DMS 273 (cell line): ENCODE results near the gene AKNA.

Experiments used
- DNase-seq: peaks from one replicate; lab custom pipeline; 2025; ENCODE audit not compliant: unreplicated experiment; lab: John Stamatoyannopoulos, UW

The AKNA gene, protein sequence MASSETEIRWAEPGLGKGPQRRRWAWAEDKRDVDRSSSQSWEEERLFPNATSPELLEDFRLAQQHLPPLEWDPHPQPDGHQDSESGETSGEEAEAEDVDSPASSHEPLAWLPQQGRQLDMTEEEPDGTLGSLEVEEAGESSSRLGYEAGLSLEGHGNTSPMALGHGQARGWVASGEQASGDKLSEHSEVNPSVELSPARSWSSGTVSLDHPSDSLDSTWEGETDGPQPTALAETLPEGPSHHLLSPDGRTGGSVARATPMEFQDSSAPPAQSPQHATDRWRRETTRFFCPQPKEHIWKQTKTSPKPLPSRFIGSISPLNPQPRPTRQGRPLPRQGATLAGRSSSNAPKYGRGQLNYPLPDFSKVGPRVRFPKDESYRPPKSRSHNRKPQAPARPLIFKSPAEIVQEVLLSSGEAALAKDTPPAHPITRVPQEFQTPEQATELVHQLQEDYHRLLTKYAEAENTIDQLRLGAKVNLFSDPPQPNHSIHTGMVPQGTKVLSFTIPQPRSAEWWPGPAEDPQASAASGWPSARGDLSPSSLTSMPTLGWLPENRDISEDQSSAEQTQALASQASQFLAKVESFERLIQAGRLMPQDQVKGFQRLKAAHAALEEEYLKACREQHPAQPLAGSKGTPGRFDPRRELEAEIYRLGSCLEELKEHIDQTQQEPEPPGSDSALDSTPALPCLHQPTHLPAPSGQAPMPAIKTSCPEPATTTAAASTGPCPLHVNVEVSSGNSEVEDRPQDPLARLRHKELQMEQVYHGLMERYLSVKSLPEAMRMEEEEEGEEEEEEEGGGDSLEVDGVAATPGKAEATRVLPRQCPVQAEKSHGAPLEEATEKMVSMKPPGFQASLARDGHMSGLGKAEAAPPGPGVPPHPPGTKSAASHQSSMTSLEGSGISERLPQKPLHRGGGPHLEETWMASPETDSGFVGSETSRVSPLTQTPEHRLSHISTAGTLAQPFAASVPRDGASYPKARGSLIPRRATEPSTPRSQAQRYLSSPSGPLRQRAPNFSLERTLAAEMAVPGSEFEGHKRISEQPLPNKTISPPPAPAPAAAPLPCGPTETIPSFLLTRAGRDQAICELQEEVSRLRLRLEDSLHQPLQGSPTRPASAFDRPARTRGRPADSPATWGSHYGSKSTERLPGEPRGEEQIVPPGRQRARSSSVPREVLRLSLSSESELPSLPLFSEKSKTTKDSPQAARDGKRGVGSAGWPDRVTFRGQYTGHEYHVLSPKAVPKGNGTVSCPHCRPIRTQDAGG (N-terminal part only)

DNA sequence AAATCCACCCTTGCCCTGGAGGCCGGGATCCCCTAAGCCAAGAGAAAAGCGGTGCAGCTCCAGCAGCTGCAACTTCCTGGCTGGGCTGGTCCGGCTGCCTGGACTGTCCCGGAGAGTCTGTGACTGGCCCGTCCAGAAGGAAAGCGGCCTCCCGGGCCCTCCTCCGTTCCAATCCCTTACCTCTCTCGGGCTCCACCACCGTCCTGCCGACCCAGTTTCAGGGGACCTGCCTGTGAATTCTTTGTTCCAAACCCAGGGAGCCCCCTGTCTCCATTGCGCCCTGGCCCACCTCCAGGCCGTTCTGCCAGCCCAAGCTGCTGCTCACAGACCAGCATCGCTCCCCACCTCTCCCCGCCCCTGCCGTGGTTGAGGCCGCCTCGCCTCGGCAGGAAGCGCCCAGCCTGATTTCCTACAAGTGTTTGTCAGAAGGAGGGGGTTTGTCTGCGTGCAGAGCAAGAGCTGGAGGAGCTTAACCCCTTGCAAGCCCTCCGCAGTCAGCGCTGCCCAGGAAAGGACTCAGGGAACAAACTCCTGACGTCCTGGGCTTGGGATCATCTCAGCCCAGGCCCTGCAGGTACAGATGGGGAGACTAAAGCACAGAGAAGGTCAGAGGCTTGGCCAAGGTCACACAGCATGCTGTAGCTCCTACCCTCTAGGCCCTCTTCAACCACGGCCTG is at the start of gene AKNA:
Gene AKNA (minus strand): TSS at position 303 of the 677 bp plus-strand sequence. CDS start 6,649 bp downstream, outside the sequence.
- no peak for DNase-seq

DNA sequence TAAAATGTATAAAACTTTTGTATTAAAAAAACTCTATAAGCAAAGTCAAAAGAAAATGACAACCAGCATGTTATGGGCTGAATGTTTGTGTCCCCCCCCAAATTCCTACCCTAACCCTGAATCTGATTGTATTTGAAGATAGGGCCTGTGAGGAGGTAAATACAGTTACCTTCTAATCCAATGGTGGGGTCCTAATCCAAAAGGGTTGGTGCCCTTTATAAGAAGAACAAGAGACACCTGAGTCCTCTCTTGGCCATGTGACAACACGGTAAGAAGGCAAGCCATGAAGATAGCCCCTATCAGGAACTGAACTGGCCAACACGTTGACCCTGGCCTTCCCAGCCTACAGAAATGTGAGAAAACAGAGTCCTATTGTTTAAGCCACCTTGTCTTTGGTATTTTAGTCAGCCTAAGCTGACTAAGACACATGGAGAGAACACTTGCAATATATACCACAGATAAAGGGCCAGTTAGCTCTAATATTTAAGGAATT is 49.7 kb upstream of the AKNA start:
- no peak for DNase-seq

DNA sequence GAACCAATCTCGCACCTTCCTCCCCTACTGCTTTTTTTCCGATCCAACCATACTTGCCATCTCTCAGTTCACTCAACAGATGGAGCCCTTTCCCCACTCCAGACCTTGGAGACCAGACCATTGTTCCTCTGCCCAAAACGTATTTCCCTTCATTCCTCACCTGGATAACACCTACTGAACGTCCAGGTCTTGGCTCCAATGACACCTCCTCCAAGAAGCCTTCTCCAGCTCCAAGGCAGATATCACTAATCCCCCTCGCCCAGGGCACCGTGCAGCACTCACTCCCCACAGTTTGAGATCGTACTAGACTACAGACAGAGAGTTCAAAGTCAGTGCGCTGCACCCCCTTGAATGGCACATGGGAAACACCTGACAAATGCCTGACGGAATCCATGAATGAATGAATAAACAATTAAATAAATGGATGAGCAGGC is 47.1 kb upstream of the AKNA start:
- DNase-seq, result peak; percentile 55

DNA sequence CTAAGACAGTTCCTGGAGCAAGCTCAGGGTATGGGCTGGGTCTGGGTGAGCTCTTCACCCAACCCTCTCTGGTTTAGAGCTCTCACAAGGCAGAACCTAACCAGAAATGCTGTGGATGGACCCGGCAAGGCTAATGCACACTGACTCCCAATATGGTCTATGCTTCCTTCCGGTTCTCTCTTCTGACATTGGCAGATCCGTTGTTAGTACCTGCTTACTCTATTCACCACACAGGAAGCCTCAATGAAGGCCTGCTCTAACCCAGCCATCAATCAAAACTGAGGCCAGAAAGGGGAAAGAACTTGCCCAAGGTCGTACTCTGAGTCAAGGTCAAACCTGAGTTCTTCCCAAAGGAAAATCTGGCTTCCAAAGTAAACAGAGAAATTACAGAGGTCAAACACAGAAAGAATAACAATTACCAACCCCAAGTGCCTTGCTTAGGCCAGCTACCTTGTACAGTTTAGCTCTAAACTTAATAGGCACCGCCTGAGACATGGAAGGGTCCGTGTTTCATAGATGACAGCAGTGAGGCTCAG is 46.0 kb upstream of the AKNA start:
- DNase-seq, result no peak

DNA sequence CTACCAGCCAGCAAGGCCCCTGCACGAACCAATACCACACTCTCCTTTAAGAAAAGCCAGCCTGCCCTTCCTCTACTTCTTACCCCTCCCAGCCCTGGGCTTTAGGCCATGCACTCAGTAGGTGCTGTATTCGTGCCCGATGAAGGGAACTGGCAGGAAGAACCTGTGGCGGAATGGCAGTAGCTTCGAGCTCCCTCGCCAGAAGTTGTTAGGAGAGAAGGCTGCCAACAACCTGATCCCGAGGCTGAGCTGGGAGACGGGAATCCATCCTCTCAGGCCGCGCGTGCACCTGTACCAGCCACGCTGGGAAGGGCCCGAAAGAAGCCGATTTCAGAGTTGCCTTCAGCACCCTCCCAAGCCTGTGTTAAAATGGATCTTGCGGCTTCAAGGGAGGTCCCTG is 45.3 kb upstream of the AKNA start:
- no peak for DNase-seq

DNA sequence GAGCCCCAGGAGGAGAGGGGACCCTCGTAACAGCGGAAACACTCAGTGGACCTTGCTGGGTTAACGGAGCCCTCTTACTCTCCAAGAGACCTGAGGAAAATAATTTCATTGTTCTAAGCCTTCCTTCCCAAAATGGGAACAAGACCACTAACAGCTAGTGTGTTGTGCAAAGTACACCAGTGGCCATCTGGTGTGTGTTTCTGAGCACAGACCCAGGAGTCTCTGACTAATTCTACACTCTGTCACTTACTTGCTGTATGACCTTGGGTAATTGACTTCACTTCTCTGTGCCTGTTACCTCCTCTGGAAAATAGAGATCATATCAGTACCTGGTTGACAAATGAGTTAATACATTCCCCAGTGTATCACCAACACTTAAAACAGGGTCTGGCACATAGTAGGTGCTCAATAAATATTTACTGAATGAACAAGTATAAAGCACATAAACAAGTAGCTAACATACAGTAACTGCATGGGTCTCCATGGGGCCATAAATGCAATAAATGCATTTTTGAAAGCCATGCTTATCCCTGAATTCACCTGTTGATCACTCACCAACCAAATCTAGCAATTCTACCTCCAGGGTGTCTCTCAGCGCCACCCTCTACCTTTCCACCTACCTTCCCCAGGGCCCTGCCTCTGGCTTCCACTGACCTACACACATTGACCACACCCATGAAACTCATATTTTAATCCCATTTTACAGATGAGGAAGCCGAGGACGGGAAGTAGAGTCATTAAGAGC is 44.7 kb upstream of the AKNA start:
- no peak for DNase-seq

DNA sequence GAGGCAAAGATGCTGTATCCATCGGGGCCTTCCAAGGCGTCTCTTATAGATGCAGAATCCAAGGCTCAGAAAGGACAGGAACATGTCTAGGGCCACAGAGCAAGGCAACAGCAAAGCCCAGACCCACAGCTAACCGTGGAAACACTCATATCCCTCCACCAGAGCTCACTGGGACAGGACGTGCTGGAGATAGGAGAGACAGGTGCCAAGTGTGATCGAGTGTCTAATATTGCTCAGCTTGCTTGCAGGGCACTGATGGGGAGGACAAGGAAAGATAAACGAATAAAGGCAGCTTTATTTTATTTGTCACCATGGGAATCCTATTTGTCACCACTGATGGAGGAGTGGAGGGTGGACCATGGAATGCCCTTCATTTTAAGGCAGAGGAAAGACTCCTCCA is 44.0 kb upstream of the AKNA start:
- DNase-seq, result no peak

DNA sequence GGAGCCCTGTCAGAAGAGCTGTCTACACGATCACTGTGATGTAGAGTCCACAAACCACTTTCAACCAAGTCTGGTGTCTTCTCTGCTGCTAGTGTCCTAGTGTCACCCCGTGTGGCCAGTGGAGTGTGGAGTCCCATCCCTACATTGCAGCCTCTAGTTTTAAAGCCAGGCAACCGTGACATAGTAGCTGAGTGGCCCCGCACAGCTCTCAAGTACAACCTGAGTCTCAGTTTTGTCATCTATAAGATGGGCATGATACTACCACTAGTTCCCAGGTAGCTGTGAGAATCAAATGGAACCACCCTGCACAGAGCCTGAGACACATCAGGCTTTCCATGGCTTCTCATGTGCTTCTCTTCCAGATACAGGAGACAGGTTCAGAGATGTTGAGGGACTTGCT is 43.2 kb upstream of the AKNA start:
- DNase-seq, result no peak

DNA sequence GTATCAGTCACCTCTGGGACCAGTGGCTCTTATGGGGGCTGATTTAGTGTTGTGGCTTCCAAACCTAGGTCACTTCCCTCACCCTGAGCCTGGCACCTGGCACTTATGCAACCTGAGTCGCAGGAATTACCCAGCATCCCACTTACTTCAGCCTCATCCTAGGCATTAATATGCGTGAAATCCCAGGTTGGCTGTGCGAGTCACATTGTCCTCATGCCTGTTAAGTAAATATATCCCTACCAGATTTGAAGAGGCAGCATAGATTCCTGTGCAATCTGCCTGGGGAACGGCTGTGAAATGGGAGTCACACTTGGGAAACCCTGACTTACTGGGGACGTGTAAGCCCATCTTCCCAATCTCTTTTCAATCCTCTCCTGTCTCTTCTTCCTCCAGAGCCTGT is 42.7 kb upstream of the AKNA start:
- peak; percentile 5 for DNase-seq

DNA sequence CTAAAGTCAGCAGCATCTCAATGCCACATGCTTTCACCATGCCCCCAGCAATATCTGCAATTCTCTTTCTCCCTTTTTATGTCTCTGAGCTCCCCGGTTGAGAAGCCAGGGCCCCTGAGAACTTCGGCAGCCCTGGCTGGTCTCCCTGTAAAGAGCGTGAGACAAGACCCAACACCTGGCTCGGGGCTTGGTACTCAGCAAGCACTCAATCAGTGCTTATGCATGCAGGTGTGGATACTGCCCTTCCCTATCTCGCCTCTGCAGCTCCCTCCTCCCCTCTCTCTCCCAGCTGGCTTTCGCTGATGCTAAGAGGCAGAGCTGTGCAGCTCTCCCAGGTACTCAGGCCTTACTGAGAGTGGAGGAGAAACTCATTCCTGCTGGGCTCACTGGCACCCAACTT is 41.7 kb upstream of the AKNA start:
- DNase-seq, result no peak

DNA sequence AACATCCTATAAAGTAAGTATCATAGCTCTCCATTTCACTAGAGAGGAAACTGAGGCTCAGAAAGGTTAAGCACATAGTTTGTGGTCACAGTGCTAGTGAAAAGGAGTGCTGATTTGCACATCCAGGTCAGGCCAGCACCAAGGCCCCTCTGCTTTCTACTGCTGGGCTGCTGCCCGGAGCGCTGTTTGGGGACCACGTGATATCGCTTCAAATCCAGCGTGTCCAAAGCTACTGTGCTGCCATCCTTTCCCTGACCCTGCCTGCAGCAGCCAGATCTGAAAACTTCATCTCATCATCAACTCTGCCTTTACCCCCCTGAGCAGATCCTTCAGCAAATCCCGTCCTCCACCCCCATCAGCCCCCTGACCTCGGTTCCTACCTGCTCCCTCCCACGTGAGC is 40.7 kb upstream of the AKNA start:
- DNase-seq, result no peak

DNA sequence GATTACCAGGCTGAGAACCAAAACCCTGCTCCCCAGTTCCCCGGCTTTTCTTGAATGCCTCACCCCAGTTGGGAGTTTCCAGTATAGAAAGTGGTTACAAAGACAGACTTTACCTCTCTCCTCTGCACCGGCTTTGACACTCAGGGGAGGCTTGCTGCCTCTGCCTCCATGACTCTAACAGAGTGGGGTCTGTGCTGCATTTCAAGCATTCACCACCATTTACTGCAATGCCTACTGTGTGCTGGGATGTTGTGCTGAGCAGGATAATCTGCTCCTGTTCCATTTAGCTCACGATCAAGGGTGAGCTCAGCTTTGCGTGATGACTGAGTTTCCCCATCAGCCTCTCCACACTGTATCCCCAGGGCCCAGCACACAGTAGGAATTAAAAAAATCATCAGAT is 39.9 kb upstream of the AKNA start:
- DNase-seq, result no peak

DNA sequence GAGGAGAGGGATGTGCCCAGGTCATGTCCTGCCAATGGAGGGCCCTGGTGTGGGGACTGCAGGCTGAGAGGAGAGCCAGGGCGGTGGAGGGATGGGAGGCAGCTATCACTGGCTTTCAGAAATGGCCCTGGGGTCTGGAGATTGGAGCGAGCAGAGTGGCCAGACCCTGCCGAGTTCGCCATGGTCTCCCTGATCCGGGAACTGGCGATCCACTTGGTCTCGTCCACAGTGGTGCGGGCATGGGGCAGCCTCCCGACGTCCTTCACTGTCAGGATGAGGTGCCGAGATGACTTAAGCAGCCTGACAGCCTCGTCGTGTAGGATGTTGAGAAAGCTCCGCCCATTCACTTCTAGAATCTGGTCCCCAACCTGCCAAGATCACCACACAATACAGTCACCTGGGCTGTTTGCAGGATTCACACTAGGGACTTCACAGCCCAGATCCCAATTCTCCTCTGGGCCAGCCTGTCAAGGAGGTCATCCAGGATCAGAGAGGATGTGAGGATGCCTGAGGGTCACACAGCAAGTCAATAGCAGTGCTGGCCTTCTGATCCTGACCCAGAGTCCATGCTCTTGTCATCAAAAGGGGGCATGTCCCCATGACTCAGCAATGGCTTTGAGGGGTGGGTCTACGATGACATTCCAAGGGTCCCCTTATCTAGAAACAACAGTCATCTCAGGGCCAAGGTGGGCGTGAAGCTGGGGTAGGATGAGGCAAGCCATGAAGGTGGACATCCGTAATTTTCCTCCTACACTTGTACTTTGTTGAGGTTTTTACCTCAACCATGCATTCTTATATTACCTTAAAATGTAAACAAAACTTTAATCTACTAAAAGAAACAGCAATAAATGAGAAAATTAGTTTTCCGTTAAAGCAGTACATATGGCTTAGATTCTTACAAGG is 38.5 kb upstream of the AKNA start:
- no peak for DNase-seq

DNA sequence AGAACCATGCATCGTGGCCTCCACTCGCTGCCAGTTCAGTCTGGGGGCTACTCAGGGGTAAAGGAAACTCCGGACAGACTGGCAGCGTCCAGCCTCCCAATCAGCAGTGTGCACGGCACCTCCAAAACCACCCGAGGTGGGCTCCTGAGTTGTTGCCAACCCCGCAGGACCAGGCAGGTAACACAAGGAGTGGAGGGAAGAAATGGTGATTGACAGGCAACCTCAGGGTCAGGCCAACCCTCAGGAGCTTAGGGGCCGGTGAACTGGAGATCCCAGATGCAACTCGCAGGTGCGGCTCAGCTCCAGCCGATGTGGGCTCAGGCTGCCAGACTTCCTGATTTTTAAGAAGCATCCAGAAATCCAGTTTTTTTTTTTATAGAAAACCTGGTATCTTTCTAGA is 37.3 kb upstream of the AKNA start:
- DNase-seq, result no peak

DNA sequence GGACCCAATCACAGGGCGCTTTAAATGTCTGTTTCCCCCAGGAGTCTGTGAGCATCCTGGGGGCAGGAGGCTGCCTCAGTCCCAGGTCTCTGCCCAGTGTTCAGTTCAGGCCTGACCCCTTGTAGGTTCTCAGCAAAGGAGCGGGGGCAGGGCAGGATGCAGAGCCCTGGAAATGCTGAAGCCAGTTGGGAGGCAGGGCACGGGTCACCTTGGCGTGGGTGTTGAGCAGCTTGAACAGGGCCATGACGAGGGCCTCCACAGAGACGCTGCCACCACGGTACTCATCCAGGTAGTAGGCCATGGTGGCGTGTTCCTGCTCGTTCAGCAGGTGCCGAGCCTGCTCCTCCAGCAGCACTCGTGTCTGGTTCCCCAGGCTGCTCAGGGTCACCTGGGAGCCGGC is 36.3 kb upstream of the AKNA start:
- no peak for DNase-seq

DNA sequence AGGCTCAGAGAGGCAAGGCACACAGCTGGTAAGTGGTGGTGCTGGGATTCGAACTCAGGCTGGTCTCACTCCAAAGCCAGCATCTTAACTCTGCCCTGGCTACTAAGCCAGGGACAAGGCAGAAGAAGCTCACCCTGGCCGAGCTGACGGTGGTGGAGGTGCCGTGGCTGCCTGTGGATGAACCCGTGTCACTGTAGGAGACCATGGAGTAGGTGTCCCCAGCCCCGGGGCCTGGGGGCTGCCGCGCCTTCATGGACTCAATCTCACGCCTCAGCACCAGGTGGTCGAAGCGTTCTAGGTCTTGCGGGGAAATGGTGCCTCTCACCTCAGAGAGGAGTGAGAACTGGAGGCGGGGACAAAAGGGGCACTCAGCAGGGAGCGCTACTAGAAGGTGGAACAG is 35.4 kb upstream of the AKNA start:
- no peak for DNase-seq

DNA sequence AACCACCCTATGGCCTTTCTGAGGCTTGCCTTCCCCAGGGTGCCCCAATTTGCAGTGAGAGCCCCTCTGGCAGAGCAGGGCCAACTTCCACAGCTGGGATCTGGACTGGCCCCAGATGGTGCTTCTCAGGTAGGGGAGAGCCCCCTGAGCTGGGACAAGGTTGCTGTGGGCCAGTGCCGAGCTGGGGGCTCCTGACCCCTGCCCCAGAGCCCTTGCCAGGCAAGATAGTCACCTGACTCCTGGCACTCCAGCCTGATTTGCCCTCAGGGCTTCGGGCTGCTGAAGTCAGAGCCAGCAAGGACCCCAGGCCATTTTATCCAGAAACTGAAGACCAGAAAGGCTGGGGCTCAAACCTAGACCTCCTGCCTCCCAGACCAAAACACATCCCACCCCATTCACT is 33.4 kb upstream of the AKNA start:
- DNase-seq, result no peak

DNA sequence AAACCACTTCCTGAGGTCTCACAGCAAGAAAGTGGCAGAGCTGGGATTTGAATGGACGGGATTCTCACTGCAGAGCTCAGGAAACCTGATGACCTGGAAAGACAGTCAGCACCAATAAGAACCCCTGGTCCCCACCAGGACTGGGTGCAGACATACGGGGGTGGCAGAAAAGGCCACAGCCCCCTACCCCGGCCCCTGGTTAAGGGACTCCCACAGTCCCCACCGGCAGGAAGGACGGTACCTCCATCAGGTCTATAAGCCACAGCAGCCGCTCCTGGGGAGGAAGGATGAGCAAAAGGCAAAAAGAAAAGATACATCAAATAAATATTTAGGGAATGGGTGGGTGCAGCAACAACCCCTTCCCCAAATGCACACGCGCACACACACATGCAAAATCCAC is 32.0 kb upstream of the AKNA start:
- DNase-seq, result no peak

DNA sequence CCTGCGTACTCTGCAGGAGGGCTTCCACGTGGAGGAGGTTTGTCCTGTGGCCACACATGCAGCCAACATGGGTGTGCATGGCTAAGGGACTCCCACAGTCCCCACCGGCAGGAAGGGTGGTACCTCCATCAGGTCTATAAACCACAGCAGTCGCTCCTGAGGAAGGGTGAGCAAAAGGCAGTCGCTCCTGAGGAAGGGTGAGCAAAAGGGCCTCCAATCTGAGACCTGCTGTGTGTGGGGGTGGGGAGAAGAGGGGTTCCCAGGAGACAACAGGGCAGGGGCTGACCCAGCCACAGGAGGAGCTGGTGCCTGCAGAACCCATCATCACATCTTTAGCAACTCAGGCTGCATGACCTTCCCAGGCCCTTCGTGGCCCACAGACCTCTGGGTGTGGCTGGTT is 30.3 kb upstream of the AKNA start:
- no peak for DNase-seq
